ENCODE results near the gene MINK1.
"Not testable (repeated sequence)": the region's sequence is repeated elsewhere in the genome, so short reads cannot be mapped to it uniquely, and the experiment has no call there.

MINK1 gene

GRCh38 chr17:4812690-4813089, 20.4 kb upstream of the MINK1 start:
- no peak for FAIRE-seq

- no peak for FAIRE-seq
Measured at GRCh38 chr17:4815043-4815675, 18.0 kb upstream of the MINK1 start.

GRCh38 chr17:4816826-4817225, 16.3 kb upstream of the MINK1 start:
- FAIRE-seq = no peak

GRCh38 chr17:4818276-4818675, 14.9 kb upstream of the MINK1 start:
- FAIRE-seq = no peak

DNA sequence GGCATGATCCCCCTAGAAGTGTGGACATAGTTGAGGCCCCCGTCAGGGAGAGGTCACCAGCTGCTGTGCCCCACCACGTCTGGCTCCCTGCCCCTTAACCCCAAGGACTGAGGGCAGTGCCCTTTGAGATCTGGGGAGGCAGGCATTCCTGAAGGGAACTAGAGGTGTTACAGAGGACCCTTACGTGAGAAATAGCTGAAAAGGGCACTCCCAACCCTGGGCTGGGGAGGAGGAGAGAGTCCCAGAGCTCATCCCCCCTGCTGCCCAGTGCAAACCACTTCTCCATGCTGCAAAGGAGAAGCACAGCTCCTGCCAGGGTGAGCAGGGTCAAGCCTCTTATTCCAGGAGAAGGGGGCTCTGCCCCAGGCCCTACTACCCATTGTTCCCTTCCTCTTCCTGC, 10.3 kb upstream of the MINK1 start:
- no peak for FAIRE-seq

DNA sequence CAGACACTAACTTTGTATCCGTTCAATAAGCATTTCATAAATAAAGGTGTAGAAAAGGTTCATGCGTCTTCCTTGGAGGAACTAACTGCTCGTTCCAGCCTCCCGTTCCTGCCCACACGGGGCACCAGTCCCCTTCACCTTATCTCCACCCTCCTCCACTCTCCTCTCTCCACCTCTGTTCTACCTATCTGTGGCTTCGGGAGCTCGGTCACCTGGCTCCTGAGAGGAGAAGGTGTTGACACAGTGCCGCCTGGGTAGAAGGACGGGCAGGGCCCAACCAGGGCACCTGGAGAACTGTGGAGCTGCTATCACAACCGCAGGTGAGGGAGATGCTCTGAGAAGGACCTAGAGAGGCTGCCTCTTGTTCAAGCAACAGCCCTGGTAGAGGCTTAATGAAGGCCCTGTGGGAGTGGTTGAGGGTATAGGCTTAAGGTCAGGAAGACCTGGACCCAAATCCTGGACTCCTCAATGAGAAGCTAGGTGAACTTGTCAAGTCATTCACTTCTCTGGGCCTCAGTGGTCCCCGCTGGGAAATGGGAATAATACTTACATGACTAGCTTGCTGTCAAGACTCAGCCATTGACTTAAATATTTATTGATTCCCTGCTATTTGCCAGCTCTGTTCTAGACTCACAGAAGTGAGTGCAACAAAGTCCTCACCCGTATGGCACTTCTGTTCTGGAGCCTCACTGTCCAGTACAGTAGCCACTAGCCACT, 9.6 kb upstream of the MINK1 start:
- FAIRE-seq = no peak

DNA sequence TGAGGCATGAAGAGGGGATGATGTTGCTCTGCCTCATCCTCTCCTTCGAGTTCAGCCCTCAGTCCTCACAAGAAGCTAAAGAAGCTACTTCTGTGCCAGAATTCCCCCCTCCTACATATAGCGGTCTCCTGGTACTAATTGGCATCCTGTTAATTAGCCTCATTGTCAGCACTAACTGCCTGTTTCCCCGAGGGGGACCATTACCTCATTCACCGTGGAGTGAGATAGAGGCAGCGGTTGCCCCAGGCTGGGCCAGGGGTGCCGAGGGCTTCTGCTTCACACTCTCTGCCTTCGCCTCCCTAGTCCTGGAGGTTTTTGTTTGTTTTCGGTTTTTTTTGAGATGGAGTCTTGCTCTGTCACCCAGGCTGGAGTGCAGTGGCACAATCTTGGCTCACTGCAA, 5.7 kb upstream of the MINK1 start:
- FAIRE-seq = no peak

- FAIRE-seq = not testable (repeated sequence)
Measured at GRCh38 chr17:4832829-4833177, 337 bp upstream of the MINK1 start.

- no peak for FAIRE-seq
Measured at GRCh38 chr17:4833941-4834680, 971 bp downstream of the MINK1 start.

DNA sequence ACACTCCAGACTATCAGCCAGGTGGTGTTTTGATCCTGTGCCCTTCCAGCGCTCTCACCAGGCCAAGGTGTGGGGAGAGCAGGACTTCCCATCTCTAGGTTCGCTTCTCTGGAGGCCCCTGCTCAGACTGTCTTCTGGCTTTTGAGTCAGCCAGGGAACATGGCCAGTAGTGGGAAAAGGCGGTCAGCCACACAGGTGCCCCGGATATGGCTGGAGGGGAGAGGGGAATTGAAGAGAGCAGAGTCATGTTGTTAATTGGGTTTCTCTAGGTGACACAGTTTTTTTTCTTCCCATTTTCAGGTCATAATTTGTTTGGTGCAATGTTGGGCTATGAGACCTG, 1.5 kb downstream of the MINK1 start:
- FAIRE-seq = no peak

GRCh38 chr17:4836221-4836620, 3.1 kb downstream of the MINK1 start:
- no peak for FAIRE-seq

GRCh38 chr17:4837471-4838308, 4.5 kb downstream of the MINK1 start:
- no peak for FAIRE-seq

GRCh38 chr17:4838309-4838785, 5.2 kb downstream of the MINK1 start:
- FAIRE-seq = no peak

DNA sequence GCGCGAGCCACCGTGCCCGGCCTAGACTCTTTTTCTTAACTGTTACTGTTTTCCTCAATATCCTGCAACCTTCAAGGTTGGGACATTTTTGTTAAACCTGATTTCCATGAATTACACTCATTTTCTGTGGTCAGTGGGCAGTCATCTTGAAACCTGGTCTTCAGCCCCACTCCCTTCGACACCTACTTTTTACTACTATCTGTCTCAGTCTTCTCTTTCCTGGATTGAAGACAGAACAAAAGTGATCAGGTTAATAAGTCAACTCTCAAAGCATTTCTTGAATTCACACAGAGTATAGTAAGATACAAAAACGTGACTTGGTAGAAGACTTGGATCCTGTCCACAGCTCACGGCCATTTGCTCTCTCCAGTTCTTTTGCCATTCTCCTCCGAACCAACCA, 6.1 kb downstream of the MINK1 start:
- no peak for FAIRE-seq

GRCh38 chr17:4839965-4840892, 7.1 kb downstream of the MINK1 start:
- no peak for FAIRE-seq

GRCh38 chr17:4840893-4841242, 7.7 kb downstream of the MINK1 start:
- no peak for FAIRE-seq

DNA sequence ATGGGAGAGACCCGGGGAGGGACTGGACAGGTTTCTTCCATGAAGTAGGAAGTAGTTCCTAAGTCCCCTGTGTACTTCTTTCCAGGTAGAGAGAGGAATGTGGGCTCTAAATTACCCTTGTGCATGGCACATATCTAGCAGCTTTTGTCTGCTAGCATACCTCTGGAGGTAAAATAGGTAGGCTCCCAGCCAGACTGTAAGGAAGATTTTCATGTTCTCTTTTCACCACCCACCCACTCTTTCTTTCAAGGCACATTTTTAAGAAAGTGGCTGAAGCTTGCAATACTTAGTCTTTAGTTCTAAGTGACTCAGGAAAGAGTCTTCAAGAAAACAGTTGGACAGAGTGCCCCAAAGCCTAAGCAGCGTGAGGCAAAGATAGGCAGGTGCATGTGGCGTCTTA, 9.2 kb downstream of the MINK1 start:
- no peak for FAIRE-seq

DNA sequence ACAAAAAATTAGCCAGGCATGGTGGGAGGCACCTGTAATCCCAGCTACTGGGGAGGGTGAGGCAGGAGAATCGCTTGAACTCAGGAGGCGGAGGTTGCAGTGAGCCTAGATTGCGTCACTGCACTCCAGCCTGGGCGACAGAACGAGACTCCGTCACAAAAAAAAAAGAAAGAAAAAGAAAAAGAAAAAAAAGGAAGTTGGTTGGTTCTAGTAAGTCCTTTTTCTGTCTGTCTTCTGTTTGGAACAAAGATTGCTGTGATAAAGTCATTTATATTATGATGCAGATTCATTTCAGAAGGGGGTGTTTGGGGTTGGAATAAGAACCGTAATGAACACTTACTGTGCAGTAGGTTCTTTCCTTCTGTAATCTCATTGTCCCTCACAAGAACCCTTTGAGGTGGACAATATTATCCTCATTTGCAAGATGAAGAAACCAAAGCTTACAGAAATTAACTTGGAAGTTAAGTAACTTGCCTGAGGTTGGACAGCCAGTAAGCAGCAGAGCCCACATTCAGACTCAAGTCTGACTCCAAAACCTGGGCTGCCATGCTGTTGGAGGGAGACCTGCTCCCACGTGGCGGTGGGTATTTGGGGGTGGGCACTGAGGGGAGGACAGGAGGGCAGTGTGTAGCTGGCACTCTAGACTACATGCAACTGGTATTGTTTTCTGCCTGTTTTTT, 10.3 kb downstream of the MINK1 start:
- no peak for FAIRE-seq

DNA sequence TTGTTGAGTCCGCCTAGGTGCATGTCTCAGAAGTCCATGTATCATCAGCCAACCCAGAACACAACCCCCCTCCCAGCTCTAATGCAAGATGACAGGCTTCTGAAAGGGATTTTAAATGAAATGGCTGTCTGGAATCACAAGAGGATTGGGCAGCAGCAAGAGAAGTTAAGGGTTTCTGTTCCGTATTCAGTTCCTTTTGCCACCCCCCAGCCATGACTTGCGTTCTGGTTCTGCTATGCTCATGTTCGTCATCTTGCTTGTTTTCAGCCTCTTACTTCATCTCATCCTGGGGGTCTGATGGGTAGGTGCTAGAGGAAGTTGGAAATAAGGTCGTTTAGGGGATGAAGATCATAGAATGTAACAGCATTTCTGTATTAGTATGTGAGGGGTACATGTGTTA, 12.0 kb downstream of the MINK1 start:
- no peak for FAIRE-seq

DNA sequence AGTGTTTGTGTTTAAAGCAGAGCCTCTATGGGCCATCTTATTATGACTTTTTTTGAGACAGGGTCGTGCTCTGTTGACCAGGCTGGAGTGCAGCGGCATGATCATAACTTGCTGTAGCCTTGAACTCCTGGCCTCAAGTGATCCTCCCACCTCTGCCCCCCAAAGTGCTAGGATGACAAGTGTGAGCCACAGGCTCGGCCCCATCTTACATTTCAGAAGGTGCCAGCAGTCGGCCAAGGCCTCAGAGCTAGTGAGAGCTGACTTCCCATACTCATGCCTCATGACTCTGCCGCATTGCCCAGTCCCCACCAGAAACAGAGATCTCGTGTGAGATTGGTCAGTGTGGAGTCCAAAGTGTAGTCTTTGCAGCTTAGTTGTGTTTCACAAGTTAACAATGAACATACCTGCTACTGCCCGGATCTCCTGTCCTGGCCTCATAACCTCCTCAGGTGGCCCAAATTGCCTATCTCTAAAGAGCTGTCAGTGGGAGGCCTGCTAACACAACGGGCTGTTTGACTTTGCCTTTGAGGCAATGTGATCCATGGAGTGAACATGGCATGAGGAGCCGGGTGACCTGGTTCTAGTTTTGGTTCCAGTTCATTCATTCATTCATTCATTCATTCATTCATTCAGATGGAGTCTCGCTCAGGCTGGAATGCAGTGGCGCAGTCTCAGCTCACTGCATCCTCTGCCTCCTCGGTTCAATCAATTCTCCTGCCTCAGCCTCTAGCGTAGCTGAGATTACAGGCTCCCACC, 13.7 kb downstream of the MINK1 start:
- FAIRE-seq = no peak

- FAIRE-seq = no peak
Measured at GRCh38 chr17:4849011-4849536, 15.9 kb downstream of the MINK1 start.

Data from TTC549 (cell line).